MM.1S (cell line): ENCODE measurements around the gene UGGT2.

Source experiments
- CTCF ChIP-seq: fragments of 300-600 bp; sonication (generic); IDR thresholded peaks from 2 replicates; pipeline ENCODE4 v1.5.1; 2016; ENCODE audit warnings: antibody characterized with exemption, low read length, mixed read lengths
- EZH2phosphoT487 ChIP-seq: fragments of 300-600 bp; sonication (generic); IDR thresholded peaks from 2 replicates; pipeline ENCODE4 v1.6.1; 2018; ENCODE audit warnings: antibody characterized with exemption, low read length

GRCh38 chr13:95955255-95955654, 97.9 kb downstream of the UGGT2 start:
- TF ChIP-seq CTCF (no peak), EZH2phosphoT487 (no peak)
